ENCODE measurements around the gene USP20.

The USP20 gene

GRCh38 chr9:129822898-129823541 lies 12.2 kb upstream of the USP20 start:
- DNase-seq (ENCODE audit: low spot score) (peak; percentile 17), FAIRE-seq (no peak)

GRCh38 chr9:129823542-129823934 lies 11.7 kb upstream of the USP20 start:
- DNase-seq (ENCODE audit: low spot score) = peak; percentile 23
- no peak for FAIRE-seq

GRCh38 chr9:129823935-129824601 lies 11.2 kb upstream of the USP20 start, which contains the start of gene TOR1A:
TSS of gene TOR1A (minus strand) at chr9:129824136. CDS start at chr9:129824085, 51 bp downstream.
- FAIRE-seq = no peak
- DNase-seq (ENCODE audit: low spot score) = peak; percentile 93

GRCh38 chr9:129826344-129826743 lies 8.9 kb upstream of the USP20 start:
- FAIRE-seq (no peak), DNase-seq (ENCODE audit: low spot score) (no peak)

- DNase-seq (ENCODE audit: low spot score) = no peak
- FAIRE-seq = no peak
These were observed 8.5 kb upstream of the USP20 start for GRCh38 chr9:129826759-129827158.

GRCh38 chr9:129828051-129828450 lies 7.2 kb upstream of the USP20 start:
- DNase-seq (ENCODE audit: low spot score) (no peak), FAIRE-seq (no peak)

- no peak for DNase-seq (ENCODE audit: low spot score)
- no peak for FAIRE-seq
These were observed 6.3 kb upstream of the USP20 start for GRCh38 chr9:129828969-129829368.

GRCh38 chr9:129832982-129833381 lies 2.3 kb upstream of the USP20 start:
- no peak for DNase-seq (ENCODE audit: low spot score)
- no peak for FAIRE-seq

- peak; percentile 16 for DNase-seq (ENCODE audit: low spot score)
- no peak for FAIRE-seq
These were observed 650 bp upstream of the USP20 start for GRCh38 chr9:129834489-129835127.

- DNase-seq (ENCODE audit: low spot score) = no peak
- no peak for FAIRE-seq
These were observed 584 bp downstream of the USP20 start for GRCh38 chr9:129835860-129836223.

GRCh38 chr9:129836311-129837007 lies 1.2 kb downstream of the USP20 start:
- no peak for FAIRE-seq
- DNase-seq (ENCODE audit: low spot score) = no peak

- DNase-seq (ENCODE audit: low spot score) = no peak
- no peak for FAIRE-seq
These were observed 3.5 kb downstream of the USP20 start for GRCh38 chr9:129838707-129839259.

GRCh38 chr9:129839324-129840023 lies 4.2 kb downstream of the USP20 start:
- DNase-seq (ENCODE audit: low spot score) (no peak), FAIRE-seq (no peak)

- FAIRE-seq (no peak), DNase-seq (ENCODE audit: low spot score) (no peak)
These were observed 4.8 kb downstream of the USP20 start for GRCh38 chr9:129840034-129840433.

GRCh38 chr9:129841071-129841470 lies 5.8 kb downstream of the USP20 start:
- FAIRE-seq (no peak), DNase-seq (ENCODE audit: low spot score) (no peak)

GRCh38 chr9:129845373-129845772 lies 10.1 kb downstream of the USP20 start:
- DNase-seq (ENCODE audit: low spot score) (no peak), FAIRE-seq (no peak)

GRCh38 chr9:129848712-129849441 lies 13.6 kb downstream of the USP20 start:
- no peak for FAIRE-seq

GRCh38 chr9:129849901-129850300 lies 14.6 kb downstream of the USP20 start:
- FAIRE-seq = no peak

More at GRCh38 chr9:129848712-129849441, 13.6 kb downstream of the USP20 start:
- no peak for DNase-seq (ENCODE audit: low spot score)

GRCh38 chr9:129850821-129851550 lies 15.7 kb downstream of the USP20 start:
- FAIRE-seq (no peak), DNase-seq (ENCODE audit: low spot score) (no peak)

More at GRCh38 chr9:129849901-129850300, 14.6 kb downstream of the USP20 start:
- no peak for DNase-seq (ENCODE audit: low spot score)

- DNase-seq (ENCODE audit: low spot score) (no peak), FAIRE-seq (no peak)
These were observed 16.6 kb downstream of the USP20 start for GRCh38 chr9:129851821-129852220.

Measured in urothelium cell line (cell line).